Sigmoid colon (tissue), 4 donors: ENCODE measurements around the gene COG6.

Experiments
- EP300 ChIP-seq, 4 donors: sonication (generic); formaldehyde crosslinking; IDR thresholded peaks; one replicate each; pipeline ENCODE4 v1.6.1; 2017; ENCODE audit warnings: antibody characterized with exemption in 4 of 4
- POLR2A ChIP-seq, 2 donors: fragments of 450-650 bp; IDR thresholded peaks; one replicate each; pipeline ENCODE4 v1.6.1; 2016; ENCODE audit warnings: antibody characterized with exemption in 2 of 2, mild to moderate bottlenecking in 2 of 2, moderate library complexity in 2 of 2
- POLR2AphosphoS5 ChIP-seq, 4 donors: sonication (generic); formaldehyde crosslinking; IDR thresholded peaks; one replicate each; pipeline ENCODE4 v1.6.1; 2017; ENCODE audit warnings: antibody characterized with exemption in 4 of 4
- TF ChIP-seq, protein P1 (sequence below), 4 experiments: fragments of 450-650 bp in 3 of 4; fragments of 200-600 bp in 1 of 4; IDR thresholded peaks; one replicate each; pipeline ENCODE4 v1.5.1; 2016 to 2019; ENCODE audit warnings: antibody characterized with exemption in 4 of 4, mild to moderate bottlenecking in 3 of 4, moderate library complexity in 2 of 4

DNA sequence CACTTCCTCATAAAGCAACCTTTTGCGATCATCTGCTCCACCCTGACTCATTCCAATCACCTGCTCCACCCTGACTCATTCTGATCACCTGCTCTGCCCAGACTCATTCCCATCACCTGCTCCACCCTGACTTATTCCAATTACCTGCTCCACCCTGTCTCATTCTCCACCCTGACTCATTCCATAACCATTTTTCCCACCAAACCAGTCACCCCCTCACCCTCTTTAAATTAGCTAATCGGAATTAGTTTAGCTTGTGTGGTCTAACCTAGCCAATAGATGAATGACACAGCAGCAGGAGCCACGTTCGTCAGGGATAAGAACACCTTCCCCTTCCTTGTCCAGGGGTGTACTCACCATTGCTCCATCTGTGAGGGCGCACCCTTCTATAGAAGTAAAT, 134.0 kb downstream of the COG6 start:
- TF ChIP-seq, protein P1, sequence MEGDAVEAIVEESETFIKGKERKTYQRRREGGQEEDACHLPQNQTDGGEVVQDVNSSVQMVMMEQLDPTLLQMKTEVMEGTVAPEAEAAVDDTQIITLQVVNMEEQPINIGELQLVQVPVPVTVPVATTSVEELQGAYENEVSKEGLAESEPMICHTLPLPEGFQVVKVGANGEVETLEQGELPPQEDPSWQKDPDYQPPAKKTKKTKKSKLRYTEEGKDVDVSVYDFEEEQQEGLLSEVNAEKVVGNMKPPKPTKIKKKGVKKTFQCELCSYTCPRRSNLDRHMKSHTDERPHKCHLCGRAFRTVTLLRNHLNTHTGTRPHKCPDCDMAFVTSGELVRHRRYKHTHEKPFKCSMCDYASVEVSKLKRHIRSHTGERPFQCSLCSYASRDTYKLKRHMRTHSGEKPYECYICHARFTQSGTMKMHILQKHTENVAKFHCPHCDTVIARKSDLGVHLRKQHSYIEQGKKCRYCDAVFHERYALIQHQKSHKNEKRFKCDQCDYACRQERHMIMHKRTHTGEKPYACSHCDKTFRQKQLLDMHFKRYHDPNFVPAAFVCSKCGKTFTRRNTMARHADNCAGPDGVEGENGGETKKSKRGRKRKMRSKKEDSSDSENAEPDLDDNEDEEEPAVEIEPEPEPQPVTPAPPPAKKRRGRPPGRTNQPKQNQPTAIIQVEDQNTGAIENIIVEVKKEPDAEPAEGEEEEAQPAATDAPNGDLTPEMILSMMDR (IDR thresholded peaks at IDR 0.05) = no peak
- TF ChIP-seq POLR2A (IDR thresholded peaks at IDR 0.05) = no peak
- no peak for TF ChIP-seq EP300 (IDR thresholded peaks at IDR 0.05)
- TF ChIP-seq POLR2AphosphoS5 (IDR thresholded peaks at IDR 0.05) = no peak
